Bronchial epithelial cell (primary cell): Measurements from ENCODE around the gene PHF20. TPM values are rescaled to one million over a fixed set of nuclear protein-coding genes. Genes with fewer than 3 reads are reported as not detected.
"Not testable (repeated sequence)": the region's sequence is repeated elsewhere in the genome, so short reads cannot be mapped to it uniquely, and the experiment has no call there.

Source experiments
- DNase-seq: peaks from one replicate; pipeline ENCODE4 v3.0.0-alpha.2; 2010; ENCODE audit warnings: low read depth
- FAIRE-seq: peaks from 2 replicates; lab custom pipeline; 2011; peaks lifted over from hg19 to GRCh38; lab: Jason Lieb, UNC
- H3K27me3 ChIP-seq: 2 replicates; pipeline ENCODE4 v1.5.1; 2011; ENCODE audit warnings: low read length; ENCODE audit not compliant: control insufficient read depth, insufficient read depth
- H3K36me3 ChIP-seq: 2 replicates; pipeline ENCODE4 v1.5.1; 2011; ENCODE audit warnings: low read length; ENCODE audit not compliant: control insufficient read depth, insufficient read depth
- H3K4me3 ChIP-seq: 2 replicates; pipeline ENCODE4 v1.5.1; 2011; ENCODE audit warnings: mild to moderate bottlenecking, low read depth, low read length, control low read depth
- CTCF ChIP-seq: IDR thresholded peaks from 2 replicates; pipeline ENCODE4 v1.5.1; 2011; ENCODE audit warnings: mild to moderate bottlenecking, moderate library complexity, low read length, control low read depth, inconsistent platforms; ENCODE audit not compliant: insufficient read depth, severe bottlenecking
- total RNA-seq: library from RNA; depleted of rRNA; stranded (reverse); fragments of >200 nt; gene quantifications from 2 replicates; pipeline ENCODE4 v1.2.1, GENCODE V29; 2014

The PHF20 gene
- total RNA-seq, 1 donor from 2014 or later, result 24.0 TPM

GRCh38 chr20:35891375-35891774 is 119.6 kb downstream of the PHF20 start:
- Histone ChIP-seq H3K36me3 (peaks cover 5% of the 10 kb centered on the region), H3K4me3 (no peak overlapping the region), H3K27me3 (no peaks in the 10 kb centered on the region)
- no peak for TF ChIP-seq CTCF
- FAIRE-seq (no peak), DNase-seq (no peak)

- no peak for TF ChIP-seq CTCF
Observed at GRCh38 chr20:35892871-35893270, 121.1 kb downstream of the PHF20 start.

GRCh38 chr20:35893942-35894341 is 122.1 kb downstream of the PHF20 start:
- FAIRE-seq (no peak), DNase-seq (no peak)
- H3K36me3 ChIP-seq, result no peaks in the 10 kb centered on the region
- no peak overlapping the region for H3K4me3 ChIP-seq
- TF ChIP-seq CTCF, result no peak
- no peaks in the 10 kb centered on the region for H3K27me3 ChIP-seq

More at GRCh38 chr20:35892871-35893270, 121.1 kb downstream of the PHF20 start:
- DNase-seq (no peak), FAIRE-seq (no peak)
- H3K4me3 ChIP-seq, result no peak overlapping the region
- H3K36me3 ChIP-seq, result peaks cover 2% of the 10 kb centered on the region
- no peaks in the 10 kb centered on the region for H3K27me3 ChIP-seq

- not testable (repeated sequence) for FAIRE-seq, H3K36me3 ChIP-seq, DNase-seq, H3K27me3 ChIP-seq, H3K4me3 ChIP-seq
Observed at GRCh38 chr20:35895516-35895915, 123.7 kb downstream of the PHF20 start.

- H3K27me3 ChIP-seq, result no peaks in the 10 kb centered on the region
- no peak overlapping the region for H3K4me3 ChIP-seq
- H3K36me3 ChIP-seq, result peaks cover 3% of the 10 kb centered on the region
- DNase-seq (no peak), FAIRE-seq (no peak)
- no peak for TF ChIP-seq CTCF
Observed at GRCh38 chr20:35899064-35899463, 127.2 kb downstream of the PHF20 start.

- FAIRE-seq, H3K4me3 ChIP-seq, H3K27me3 ChIP-seq, DNase-seq, H3K36me3 ChIP-seq: not testable (repeated sequence)
Observed at GRCh38 chr20:35901230-35901629, 129.4 kb downstream of the PHF20 start.
